Effector memory CD8-positive, alpha-beta T cell (primary cell): ENCODE measurements around the gene CATSPER4.

ENCODE experiments used
- ATAC-seq: fragments of 150-1000 bp; cut with Tn5 transposase; replicated peaks from 2 replicates; pipeline ENCODE4 v1.10.0; 2021; ENCODE audit warnings: mild to moderate bottlenecking, moderate library complexity
- DNase-seq, 3 experiments: peaks; one replicate each; pipeline ENCODE4 v3.0.0; 2021
- H3K27ac Mint-ChIP-seq, 2 donors: one replicate each; pipeline ENCODE4 v1.8.0; 2022; ENCODE audit warnings: mild to moderate bottlenecking in 2 of 2, mixed read lengths in 2 of 2, moderate library complexity in 2 of 2
- H3K27me3 Mint-ChIP-seq, 2 donors: one replicate each; pipeline ENCODE4 v1.8.0; 2022; ENCODE audit warnings: mixed read lengths in 2 of 2
- H3K36me3 Mint-ChIP-seq: one replicate; pipeline ENCODE4 v1.8.0; 2022; ENCODE audit warnings: mild to moderate bottlenecking, moderate library complexity, mixed read lengths; ENCODE audit not compliant: insufficient read depth
- H3K4me1 Mint-ChIP-seq, 2 donors: one replicate each; pipeline ENCODE4 v1.8.0; 2022; ENCODE audit warnings: low read depth in 2 of 2, mixed read lengths in 2 of 2
- H3K4me3 Mint-ChIP-seq, 2 donors: one replicate each; pipeline ENCODE4 v1.8.0; 2022; ENCODE audit warnings: mild to moderate bottlenecking in 2 of 2, mixed read lengths in 2 of 2, moderate library complexity in 2 of 2
- H3K9me3 Mint-ChIP-seq, 2 donors: one replicate each; pipeline ENCODE4 v1.8.0; 2022; ENCODE audit warnings: mixed read lengths in 2 of 2

The CATSPER4 gene

DNA sequence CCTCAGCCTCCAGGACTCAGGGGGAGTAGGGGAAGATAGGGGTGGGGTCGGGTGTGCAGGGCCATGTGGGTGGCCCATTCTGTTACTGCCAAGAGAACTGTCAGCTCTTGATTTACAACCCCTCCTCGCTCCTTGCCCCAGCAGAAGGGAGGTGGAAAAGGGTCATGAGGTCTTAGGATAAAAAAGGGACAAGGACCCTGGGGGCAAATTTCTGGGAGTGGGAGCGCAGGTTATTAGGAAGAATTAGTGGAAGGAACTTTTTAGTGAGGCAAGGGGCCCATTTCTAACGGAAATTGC is 30.7 kb upstream of the CATSPER4 start:
- H3K27me3 Mint-ChIP-seq: peaks cover 50 to 86% of the 10 kb centered on the region in 2 donors
- no peak overlapping the region for H3K4me3 Mint-ChIP-seq
- peaks cover 0 to 7% of the 10 kb centered on the region in 2 donors for H3K4me1 Mint-ChIP-seq
- no peaks in the 10 kb centered on the region for H3K9me3 Mint-ChIP-seq
- H3K36me3 Mint-ChIP-seq: peaks cover 8% of the 10 kb centered on the region
- DNase-seq (no peak), ATAC-seq (no peak)
- no peak overlapping the region for H3K27ac Mint-ChIP-seq

DNA sequence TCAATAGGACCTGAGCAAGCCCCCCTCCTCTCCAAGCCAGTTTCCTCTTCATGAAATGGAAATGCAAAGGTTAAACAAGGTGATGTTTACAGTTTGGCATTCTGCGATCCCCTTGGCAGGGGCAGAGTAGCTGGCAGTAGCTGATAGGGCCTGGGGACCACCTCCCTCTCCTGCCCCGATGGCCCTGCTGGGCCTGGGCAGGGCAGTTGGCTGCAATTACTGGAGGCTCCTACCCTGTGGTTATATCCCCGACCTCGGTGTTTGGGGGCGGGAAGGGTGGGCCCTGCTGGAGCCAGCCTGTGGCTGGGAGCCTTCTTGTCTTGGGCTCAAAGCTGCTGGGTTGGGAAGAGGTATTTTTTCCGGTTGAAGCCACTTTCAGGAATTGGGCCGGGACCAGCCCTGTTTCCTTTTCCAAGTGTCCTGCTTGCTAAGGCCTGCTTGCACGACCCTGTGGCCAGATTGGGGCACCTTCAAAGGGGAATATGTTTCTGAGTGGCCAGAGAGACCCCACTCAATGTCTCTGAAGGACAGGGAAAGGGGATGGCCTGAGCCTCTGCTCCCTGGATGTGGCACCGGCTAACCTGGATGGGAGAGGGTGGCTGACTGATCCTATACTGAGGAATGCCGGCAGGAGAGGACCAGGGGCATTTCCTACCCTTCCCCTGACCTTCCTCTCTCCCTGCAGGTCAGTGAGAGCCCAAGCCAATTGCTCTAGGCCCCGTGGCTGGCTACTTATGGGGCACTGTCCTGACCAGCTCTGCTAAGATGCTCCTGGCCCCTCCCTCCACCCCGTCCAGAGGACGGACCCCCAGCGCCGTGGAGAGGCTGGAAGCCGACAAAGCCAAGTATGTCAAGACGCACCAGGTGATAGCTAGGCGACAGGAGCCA is 29.6 kb upstream of the CATSPER4 start:
- peaks cover 8% of the 10 kb centered on the region for H3K36me3 Mint-ChIP-seq
- no peak for ATAC-seq
- peaks cover 0 to 10% of the 10 kb centered on the region in 2 donors for H3K4me1 Mint-ChIP-seq
- DNase-seq: no peak
- no peak overlapping the region for H3K4me3 Mint-ChIP-seq
- H3K9me3 Mint-ChIP-seq: no peaks in the 10 kb centered on the region
- no peak overlapping the region for H3K27ac Mint-ChIP-seq
- peaks cover 39 to 81% of the 10 kb centered on the region in 2 donors for H3K27me3 Mint-ChIP-seq

- ATAC-seq (peak; percentile 55), DNase-seq (no peak)
- peaks cover 36 to 73% of the 10 kb centered on the region in 2 donors for H3K27me3 Mint-ChIP-seq
Observed at GRCh38 chr1:26161415-26162219, 28.8 kb upstream of the CATSPER4 start.

DNA sequence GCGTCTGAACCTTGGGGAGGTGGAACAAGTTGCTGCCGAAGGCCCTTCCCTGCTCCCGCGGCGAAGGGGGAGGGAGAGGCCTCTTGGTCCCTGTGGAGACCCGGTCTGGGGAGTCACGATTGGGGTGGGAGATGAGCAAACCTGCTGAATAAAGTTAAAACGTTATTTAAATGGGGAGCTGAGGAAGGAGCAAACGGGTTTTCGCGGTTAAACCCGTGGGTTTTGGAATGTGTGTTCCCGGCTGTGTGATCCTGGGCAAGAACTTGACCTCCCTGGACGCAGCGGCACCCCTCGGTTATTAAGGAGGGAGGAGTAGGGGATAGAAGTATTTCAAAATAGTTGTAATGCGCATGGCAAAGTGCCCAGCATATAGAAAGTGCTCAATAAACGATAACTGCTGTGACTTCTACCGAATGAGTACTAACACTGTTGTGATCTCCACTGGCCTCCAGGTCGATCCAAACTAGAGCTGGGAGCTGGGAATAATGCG is 28.1 kb upstream of the CATSPER4 start:
- no peaks in the 10 kb centered on the region for H3K9me3 Mint-ChIP-seq
- no peak for ATAC-seq
- DNase-seq: no peak
- peaks cover 4% of the 10 kb centered on the region for H3K36me3 Mint-ChIP-seq
- H3K4me3 Mint-ChIP-seq: peak overlapping the region; percentile 20 to 46
- peaks cover 35 to 66% of the 10 kb centered on the region in 2 donors for H3K27me3 Mint-ChIP-seq
- peaks cover 7 to 13% of the 10 kb centered on the region in 2 donors for H3K4me1 Mint-ChIP-seq
- no peak overlapping the region for H3K27ac Mint-ChIP-seq

More at GRCh38 chr1:26161415-26162219, 28.8 kb upstream of the CATSPER4 start:
- H3K36me3 Mint-ChIP-seq: peaks cover 4% of the 10 kb centered on the region
- H3K27ac Mint-ChIP-seq: no peak overlapping the region
- no peaks in the 10 kb centered on the region for H3K9me3 Mint-ChIP-seq
- H3K4me1 Mint-ChIP-seq: peaks cover 2 to 11% of the 10 kb centered on the region in 2 donors
- peak overlapping the region; percentile 20 to 46 for H3K4me3 Mint-ChIP-seq

DNA sequence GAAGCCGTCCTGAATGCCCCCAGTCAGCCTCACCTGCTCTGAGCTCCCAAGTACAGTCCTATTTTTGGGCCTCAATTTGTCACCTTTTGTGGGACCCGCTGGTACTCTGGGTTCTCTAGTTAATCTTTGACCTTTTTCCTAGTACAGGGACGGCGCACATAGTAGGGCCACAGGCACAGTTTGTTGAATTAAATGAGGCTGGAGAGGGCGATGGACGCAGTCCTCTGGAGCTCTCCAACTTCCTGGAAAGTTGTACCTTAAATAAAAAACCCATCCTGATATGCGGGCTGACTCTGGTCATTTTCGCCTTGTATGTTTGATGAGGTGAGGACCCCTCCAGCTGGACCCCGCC is 26.7 kb upstream of the CATSPER4 start:
- peaks cover 7 to 13% of the 10 kb centered on the region in 2 donors for H3K4me1 Mint-ChIP-seq
- no peak overlapping the region for H3K27ac Mint-ChIP-seq
- H3K27me3 Mint-ChIP-seq: peaks cover 21 to 52% of the 10 kb centered on the region in 2 donors
- H3K9me3 Mint-ChIP-seq: no peaks in the 10 kb centered on the region
- DNase-seq (no peak), ATAC-seq (no peak)
- peak overlapping the region in 1 of 2 donors; percentile 48 for H3K4me3 Mint-ChIP-seq
- H3K36me3 Mint-ChIP-seq: peaks cover 4% of the 10 kb centered on the region

DNA sequence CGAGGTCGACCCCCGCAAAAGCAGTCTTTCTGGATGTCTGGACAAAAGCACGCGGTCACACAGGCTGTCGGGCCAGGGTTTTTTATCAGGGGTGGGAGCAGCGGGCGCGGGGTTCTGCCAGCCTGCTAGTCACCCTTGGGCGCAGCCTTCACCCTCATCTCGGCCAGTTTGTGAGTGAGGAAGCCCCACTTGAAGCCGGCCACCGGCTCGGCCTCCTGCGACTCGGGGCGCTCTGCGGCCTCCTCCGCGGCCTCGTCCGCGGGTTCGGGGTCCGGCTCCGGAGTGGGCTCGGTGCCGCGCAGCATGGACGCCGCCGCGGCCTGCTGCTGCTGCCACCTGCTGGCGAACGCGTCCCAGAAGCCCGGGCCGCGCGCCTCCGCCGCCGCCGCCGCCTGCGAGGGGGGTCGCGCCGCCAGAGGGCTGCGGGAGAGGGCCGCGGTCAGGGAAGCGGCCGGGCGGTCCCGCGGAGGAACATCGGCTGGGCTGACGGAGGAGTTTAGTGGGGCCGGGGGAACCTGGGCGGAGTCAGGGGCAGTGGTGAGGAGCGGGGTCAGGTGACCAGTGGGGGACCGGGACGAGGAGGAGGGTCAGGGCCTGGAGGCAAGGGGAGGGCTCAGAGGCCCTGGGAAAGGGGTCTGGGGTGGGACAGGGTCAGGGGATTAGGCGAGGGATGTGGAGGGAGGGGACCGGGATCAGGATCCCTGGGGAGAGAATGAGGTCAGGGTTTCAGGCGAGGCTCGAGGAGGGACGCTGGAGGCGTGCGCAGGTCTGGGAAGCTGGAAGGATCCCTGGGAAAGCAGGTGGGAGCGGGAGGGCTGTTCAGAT is 26.2 kb upstream of the CATSPER4 start:
- DNase-seq (peak; percentile 40 to 51 (median 48)), ATAC-seq (peak; percentile 66)
- H3K27ac Mint-ChIP-seq: peak overlapping the region in 1 of 2 donors; percentile 65
- H3K36me3 Mint-ChIP-seq: peaks cover 3% of the 10 kb centered on the region
- H3K9me3 Mint-ChIP-seq: no peaks in the 10 kb centered on the region
- peaks cover 7 to 15% of the 10 kb centered on the region in 2 donors for H3K4me1 Mint-ChIP-seq
- peak overlapping the region; percentile 57 to 66 for H3K4me3 Mint-ChIP-seq
- H3K27me3 Mint-ChIP-seq: peaks cover 15 to 46% of the 10 kb centered on the region in 2 donors

DNA sequence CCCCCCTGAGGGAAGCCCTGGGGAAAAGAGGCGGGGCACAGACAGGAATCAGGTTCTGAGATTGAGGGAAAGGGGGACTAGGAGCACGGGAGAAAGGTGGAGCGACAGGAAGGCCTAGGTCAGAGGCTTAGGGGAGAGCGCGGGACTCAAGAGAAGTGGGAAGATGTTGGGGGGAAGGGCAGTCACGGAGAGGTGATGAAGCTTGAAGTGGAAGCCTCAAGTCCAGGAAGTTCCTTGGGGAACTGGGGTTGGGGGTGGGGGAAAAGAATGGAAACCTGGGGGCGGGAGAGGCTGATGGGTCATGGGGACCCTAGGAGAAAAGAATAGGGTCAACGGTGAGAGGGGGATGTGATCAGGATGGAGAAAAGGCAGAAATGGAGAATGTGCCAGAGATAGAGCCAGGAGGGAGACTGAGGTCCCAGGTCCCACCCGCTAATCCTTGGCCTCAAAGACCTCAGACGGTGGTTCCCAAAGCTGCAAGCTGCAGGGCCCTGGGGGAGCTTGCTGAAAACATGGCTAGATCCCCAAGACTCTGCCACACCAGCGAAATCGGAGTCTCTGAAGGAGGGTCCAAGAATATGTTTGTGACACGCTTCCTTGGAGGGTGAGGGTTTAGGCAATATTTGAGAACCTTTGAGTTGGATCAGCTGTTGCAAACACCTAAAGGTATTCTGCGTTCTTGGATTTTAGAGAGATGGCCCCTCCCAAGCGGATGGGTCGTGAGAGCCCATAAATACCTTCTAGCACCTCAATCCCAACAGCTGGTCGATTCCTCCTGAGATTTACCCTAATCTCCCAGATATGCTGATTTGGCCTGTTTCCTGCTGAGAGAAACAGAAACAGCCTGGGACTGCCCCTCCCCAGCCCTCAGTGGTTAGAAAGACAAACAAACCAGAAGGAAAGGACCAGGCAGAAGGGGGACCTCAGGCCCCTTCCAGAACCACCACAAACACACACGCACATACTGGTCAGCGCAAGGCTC is 25.2 kb upstream of the CATSPER4 start:
- H3K36me3 Mint-ChIP-seq: peaks cover 5% of the 10 kb centered on the region
- H3K4me3 Mint-ChIP-seq: peak overlapping the region; percentile 57 to 66
- H3K27me3 Mint-ChIP-seq: peaks cover 8 to 37% of the 10 kb centered on the region in 2 donors
- peak overlapping the region in 1 of 2 donors; percentile 65 for H3K27ac Mint-ChIP-seq
- peaks cover 7 to 18% of the 10 kb centered on the region in 2 donors for H3K4me1 Mint-ChIP-seq
- no peak for ATAC-seq
- H3K9me3 Mint-ChIP-seq: no peaks in the 10 kb centered on the region
- no peak for DNase-seq

DNA sequence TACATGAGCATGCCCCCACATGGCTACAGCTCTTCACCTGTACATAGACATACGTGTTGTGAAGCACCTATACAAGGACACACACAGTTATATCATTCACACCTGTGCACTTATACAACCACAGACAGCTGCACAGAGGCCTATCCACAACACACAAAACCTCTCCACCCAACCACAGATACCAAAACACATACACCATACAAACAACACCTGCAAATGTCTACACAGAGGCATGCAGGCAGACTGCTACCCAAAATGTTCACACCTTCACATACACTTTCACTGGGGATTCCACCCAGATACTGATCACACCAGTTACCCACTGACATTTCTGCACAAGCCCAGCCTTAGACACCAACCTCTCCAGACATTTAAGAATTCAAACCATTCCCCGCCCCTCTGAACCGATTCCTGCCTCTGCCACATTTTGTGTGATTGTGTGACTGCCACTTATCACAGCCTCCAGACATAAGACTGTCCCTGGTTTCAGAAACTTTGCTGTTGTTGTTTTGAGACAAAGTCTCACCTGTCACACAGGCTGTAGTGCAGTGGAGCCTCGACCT is 23.6 kb upstream of the CATSPER4 start:
- DNase-seq (no peak), ATAC-seq (peak; percentile 35)
- Mint-ChIP-seq H3K9me3 (no peaks in the 10 kb centered on the region), H3K27me3 (peaks cover 8 to 25% of the 10 kb centered on the region in 2 donors), H3K4me3 (no peak overlapping the region), H3K27ac (peak overlapping the region in 1 of 2 donors; percentile 4), H3K4me1 (peaks cover 15 to 30% of the 10 kb centered on the region in 2 donors), H3K36me3 (peaks cover 5% of the 10 kb centered on the region)

DNA sequence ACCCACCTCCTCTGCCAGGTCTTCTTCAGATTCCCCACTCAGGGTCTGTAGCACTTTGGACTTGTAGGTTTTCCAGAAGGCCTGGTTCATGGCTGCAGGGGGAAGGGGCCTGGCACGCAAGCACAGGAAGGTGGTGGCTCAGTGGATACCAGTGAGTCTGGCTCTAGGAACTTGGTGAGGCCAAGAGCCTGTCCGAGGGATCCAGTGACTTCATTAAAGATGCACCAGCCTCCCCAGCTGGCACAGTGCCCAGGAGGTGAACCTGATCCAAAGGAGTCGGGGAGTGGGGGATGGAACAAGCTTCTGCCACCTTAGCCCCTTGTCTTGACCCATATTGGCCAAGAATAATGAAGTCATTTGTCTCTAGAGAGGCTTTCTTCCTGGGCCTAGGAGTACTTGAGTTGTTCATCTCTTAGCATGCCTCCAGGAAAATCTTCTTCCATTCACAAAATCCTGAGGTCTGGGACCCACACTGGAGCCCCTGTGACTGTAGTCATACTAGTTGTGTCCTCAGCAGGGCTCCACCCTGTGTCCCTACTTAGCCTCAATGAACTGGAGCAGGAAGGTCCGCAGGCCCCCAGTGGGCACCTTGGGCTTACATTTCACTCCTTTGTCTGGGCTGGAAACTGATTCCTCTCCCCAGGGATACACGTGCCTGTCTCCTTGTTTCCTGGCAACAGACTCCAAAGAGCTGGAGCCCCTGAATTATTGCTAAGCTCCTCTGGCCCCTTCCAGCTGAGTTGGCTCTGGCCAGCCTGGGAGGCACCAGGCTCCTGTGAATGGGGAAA is 21.8 kb upstream of the CATSPER4 start, which contains the start of gene C1orf232:
C1orf232 (minus strand) TSS at position 554 of the 788 bp plus-strand sequence; CDS start at position 90, 464 bp downstream.
- Mint-ChIP-seq H3K27me3 (peaks cover 0 to 11% of the 10 kb centered on the region in 2 donors), H3K27ac (peak within 1 kb of the TSS; percentile 84 to 89), H3K9me3 (no peaks in the 10 kb centered on the region), H3K4me1 (peaks cover 15 to 28% of the 10 kb centered on the region in 2 donors), H3K36me3 (peaks cover 5% of the 10 kb centered on the region), H3K4me3 (peak within 1 kb of the TSS; percentile 87 to 89)
- no peak for ATAC-seq
- DNase-seq: no peak

DNA sequence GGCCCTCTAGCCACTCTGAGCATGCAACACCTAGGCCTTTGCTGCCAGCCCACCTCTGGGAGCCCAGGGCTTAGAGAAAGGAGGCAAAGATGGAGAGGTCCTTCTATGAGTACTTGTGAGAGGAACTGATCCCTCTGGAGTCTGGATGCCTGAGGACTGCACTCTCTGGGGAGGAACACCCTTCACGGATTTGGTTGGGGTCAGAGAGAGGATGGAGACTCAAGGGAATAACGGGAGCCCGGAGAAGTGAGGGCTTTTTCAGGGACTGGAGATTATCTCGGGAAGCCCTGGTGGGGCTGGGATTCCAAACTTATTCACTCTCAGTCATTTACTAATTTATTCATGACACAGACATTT is 21.2 kb upstream of the CATSPER4 start:
- no peak for ATAC-seq
- Mint-ChIP-seq H3K9me3 (no peaks in the 10 kb centered on the region), H3K4me1 (peaks cover 15 to 28% of the 10 kb centered on the region in 2 donors), H3K27ac (peak overlapping the region; percentile 84 to 89), H3K4me3 (peak overlapping the region; percentile 87 to 89), H3K27me3 (peaks cover 0 to 10% of the 10 kb centered on the region in 2 donors), H3K36me3 (peaks cover 5% of the 10 kb centered on the region)
- DNase-seq: no peak
